Breast epithelium (tissue), 3 donors: ENCODE data around the gene PTCRA.

ENCODE experiments used
- CTCF ChIP-seq, 3 donors: fragments of 450-650 bp; IDR thresholded peaks; one replicate each; pipeline ENCODE4 v1.5.1; 2016 to 2017; ENCODE audit warnings: antibody characterized with exemption in 3 of 3, mild to moderate bottlenecking in 3 of 3, moderate library complexity in 3 of 3
- POLR2A ChIP-seq: fragments of 450-650 bp; IDR thresholded peaks from one replicate; pipeline ENCODE4 v1.6.1; 2016; ENCODE audit warnings: antibody characterized with exemption, mild to moderate bottlenecking, moderate library complexity

GRCh38 chr6:42968126-42968701 lies 52.4 kb downstream of the PTCRA start:
- TF ChIP-seq CTCF (IDR thresholded peaks at IDR 0.05) (no peak), POLR2A (no peak)
